B cell (primary cell): Measurements from ENCODE around the gene VPS33A. TPM values are rescaled to one million over a fixed set of nuclear protein-coding genes. Genes with fewer than 3 reads are reported as not detected.

Experiments used
- ATAC-seq: fragments of 200-7000 bp; cut with Tn5 transposase; one replicate; pipeline ENCODE4 v1.10.0; 2021; ENCODE audit warnings: low read depth, mild to moderate bottlenecking, moderate number of reproducible peaks, moderate library complexity
- CTCF ChIA-PET: fragments of 350-600 bp; sonication (Branson Sonifier 250); formaldehyde crosslinking; loops from one replicate; lab custom pipeline; 2021; ENCODE audit warnings: antibody characterized with exemption, inconsistent platforms; lab: Charles Lee
- POLR2A ChIA-PET: fragments of 350-600 bp; sonication (Branson Sonifier 250); formaldehyde crosslinking; loops from one replicate; lab custom pipeline; 2021; ENCODE audit warnings: antibody characterized with exemption; lab: Charles Lee
- DNase-seq: peaks from one replicate; pipeline ENCODE4 v3.0.0; 2013
- H2AFZ ChIP-seq: 2 replicates; pipeline ENCODE4 v1.6.1; 2012; ENCODE audit warnings: mild to moderate bottlenecking, low read depth, low read length; ENCODE audit not compliant: insufficient read depth, poor library complexity, severe bottlenecking
- H3K27ac ChIP-seq, 2 donors: 1 replicate in 1 of 2; 2 replicates in 1 of 2; pipeline ENCODE4 v1.5.1; 2012 to 2013; ENCODE audit warnings: low read length in 2 of 2, mild to moderate bottlenecking in 2 of 2, moderate library complexity in 1 of 2
- H3K27me3 ChIP-seq, 4 experiments: fragments of 200-600 bp in 1 of 4; sonication (generic) in 1 of 4; replicated peaks in 1 of 4; 1 replicate in 2 of 4; 2 replicates in 2 of 4; pipeline versions ENCODE4 v1.6.1 to v1.7.0; 2013 to 2016; ENCODE audit warnings: low read length in 3 of 4, mild to moderate bottlenecking in 2 of 4, mixed read lengths in 1 of 4, moderate library complexity in 1 of 4; ENCODE audit not compliant: insufficient read depth in 4 of 4, control insufficient read depth in 3 of 4; ENCODE audit errors: control extremely low read depth in 1 of 4
- H3K36me3 ChIP-seq, 2 experiments: replicated peaks in 1 of 2; 1 replicate in 1 of 2; 2 replicates in 1 of 2; pipeline versions ENCODE4 v1.6.1 to v1.7.1; 2013; ENCODE audit warnings: low read length in 1 of 2; ENCODE audit not compliant: insufficient read depth in 2 of 2, control insufficient read depth in 1 of 2; ENCODE audit errors: control extremely low read depth in 1 of 2, extremely low read depth in 1 of 2
- H3K4me1 ChIP-seq, 2 donors: fragments of 200-600 bp in 1 of 2; sonication (generic) in 1 of 2; 1 replicate in 1 of 2; 2 replicates in 1 of 2; pipeline versions ENCODE4 v1.5.1 to v1.6.1; 2013 to 2017; ENCODE audit warnings: low read length in 2 of 2; ENCODE audit not compliant: control insufficient read depth in 2 of 2, insufficient read depth in 2 of 2
- H3K4me2 ChIP-seq: replicated peaks from 2 replicates; pipeline ENCODE3; 2012; ENCODE audit warnings: mild to moderate bottlenecking, low read depth, low read length; ENCODE audit not compliant: poor library complexity, severe bottlenecking
- H3K4me3 ChIP-seq, 5 experiments: fragments of 200-600 bp in 1 of 5; sonication (generic) in 1 of 5; 1 replicate in 3 of 5; 2 replicates in 2 of 5; pipeline versions ENCODE4 v1.5.1 to v1.7.0; 2011 to 2016; ENCODE audit warnings: low read length in 4 of 5, mild to moderate bottlenecking in 4 of 5, low read depth in 2 of 5, control low read depth in 1 of 5, moderate library complexity in 1 of 5; ENCODE audit not compliant: insufficient read depth in 1 of 5; ENCODE audit errors: control extremely low read depth in 1 of 5, extremely low read depth in 1 of 5
- H3K79me2 ChIP-seq: fragments of 200-600 bp; sonication (generic); one replicate; pipeline ENCODE4 v1.6.0; 2016; ENCODE audit warnings: low read length; ENCODE audit not compliant: control insufficient read depth, insufficient read depth
- H3K9ac ChIP-seq: fragments of 200-600 bp; sonication (generic); 2 replicates; pipeline ENCODE4 v1.6.1; 2017; ENCODE audit warnings: mild to moderate bottlenecking, low read length, moderate library complexity
- H3K9me3 ChIP-seq, 3 donors: one replicate each; pipeline versions ENCODE4 v1.6.1 to v1.7.1; 2013; ENCODE audit warnings: low read length in 2 of 3; ENCODE audit not compliant: control insufficient read depth in 2 of 3, insufficient read depth in 1 of 3; ENCODE audit errors: control extremely low read depth in 1 of 3
- H4K20me1 ChIP-seq: 2 replicates; pipeline ENCODE4 v1.6.0; 2012; ENCODE audit warnings: mild to moderate bottlenecking, low read length; ENCODE audit not compliant: insufficient read depth, control insufficient read depth, poor library complexity, severe bottlenecking
- H3K27ac Mint-ChIP-seq: one replicate; pipeline ENCODE4 v1.8.0; 2021; ENCODE audit warnings: mixed read lengths
- H3K27me3 Mint-ChIP-seq: one replicate; pipeline ENCODE4 v1.8.0; 2021; ENCODE audit warnings: mixed read lengths
- H3K4me1 Mint-ChIP-seq: one replicate; pipeline ENCODE4 v1.8.0; 2021; ENCODE audit warnings: mixed read lengths
- H3K4me3 Mint-ChIP-seq: one replicate; pipeline ENCODE4 v1.8.0; 2021; ENCODE audit warnings: mixed read lengths
- H3K9me3 Mint-ChIP-seq: one replicate; pipeline ENCODE4 v1.8.0; 2022; ENCODE audit warnings: mixed read lengths; ENCODE audit not compliant: insufficient read depth
- CTCF ChIP-seq: fragments of 200-600 bp; IDR thresholded peaks from one replicate; pipeline ENCODE4 v1.8.0; 2022; ENCODE audit warnings: antibody characterized with exemption, mild to moderate bottlenecking
- EZH2 ChIP-seq: IDR thresholded peaks from 2 replicates; pipeline ENCODE4 v1.6.1; 2012; ENCODE audit warnings: borderline replicate concordance, low read depth, mild to moderate bottlenecking, moderate library complexity, low read length; ENCODE audit not compliant: insufficient read depth, poor library complexity, severe bottlenecking
- WGBS: methylation state at CpG from one replicate; pipeline ENCODE4 v1.1.5; 2013; ENCODE audit warnings: missing lambda C conversion rate; ENCODE audit not compliant: insufficient coverage; 5-methylcytosine and 5-hydroxymethylcytosine counted together
- intact Hi-C: fragments of 100-400 bp; cut with micrococcal nuclease; formaldehyde crosslinking; loops from one replicate; pipeline ENCODE4 v1.10.0; 2022
- polyA plus RNA-seq: library from polyadenylated mRNA; depleted of rRNA; stranded (reverse); fragments of >200 nt; gene quantifications from 2 replicates; pipeline ENCODE4 v1.2.3, GENCODE V29; 2012
- total RNA-seq, 2 donors: library from RNA; stranded (reverse); fragments of 120-200 nt in 1 of 2; gene quantifications; 1 replicate in 1 of 2; 2 replicates in 1 of 2; pipeline versions ENCODE4 v1.2.3 to v1.2.4, GENCODE V29; 2013 to 2022

VPS33A gene
- total and polyA plus RNA-seq, 2 donors (not counting 1 experiment from before 2014, with no cell fraction given): 11.1 to 34.9 TPM

DNA sequence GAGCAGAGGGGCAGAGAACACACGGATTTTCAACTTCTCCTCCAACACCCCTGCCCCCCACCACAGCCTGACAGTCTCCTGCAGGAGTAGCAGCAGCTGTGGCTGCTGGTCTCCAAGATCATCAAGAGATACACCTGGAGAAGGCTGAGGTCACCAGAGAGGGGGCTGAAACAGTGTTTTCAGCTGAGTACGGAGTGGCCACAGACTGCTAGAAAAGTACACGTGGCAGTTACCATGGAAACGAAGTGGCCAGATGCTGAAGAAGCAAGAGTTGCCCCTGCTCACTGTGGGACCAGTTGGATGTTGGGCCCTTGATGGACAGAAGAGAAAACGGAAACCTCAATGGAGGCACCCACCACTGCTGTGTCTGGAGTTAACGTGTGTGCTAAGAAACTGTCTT, 35.5 kb downstream of the VPS33A start:
- TF ChIP-seq CTCF (no peak), EZH2 (no peak)
- no peak for ATAC-seq
- Histone ChIP-seq H3K4me3 (no peak overlapping the region), H3K79me2 (no peaks in the 10 kb centered on the region), H3K4me1 (peaks cover 6 to 8% of the 10 kb centered on the region in 2 donors), H3K4me2 (no peak overlapping the region), H3K9ac (no peak overlapping the region), H3K27ac (no peak overlapping the region), H3K36me3 (peaks cover 0 to 51% of the 10 kb centered on the region in 2 experiments), H3K27me3 (no peaks in the 10 kb centered on the region), H3K9me3 (no peaks in the 10 kb centered on the region), H4K20me1 (peaks cover 8% of the 10 kb centered on the region), H2AFZ (no peak overlapping the region)
- no peaks in the 10 kb centered on the region for H3K27me3 Mint-ChIP-seq
- intact Hi-C loops: no loop called here
- DNase-seq: no peak
- no peaks in the 10 kb centered on the region for H3K9me3 Mint-ChIP-seq
- H3K4me1 Mint-ChIP-seq: peaks cover 16% of the 10 kb centered on the region
- 67% methylated on average over 5 of the region's 6 CpGs for WGBS
- no peak overlapping the region for H3K27ac Mint-ChIP-seq
- ChIA-PET CTCF (no interaction called here), POLR2A (interaction anchor here (0.5 to 0.6 kb wide), 2 partner anchors 829 to 1967 kb away, joined by 4 to 8 read pairs; no protein-coding TSS in a partner anchor)
- H3K4me3 Mint-ChIP-seq: no peak overlapping the region

DNA sequence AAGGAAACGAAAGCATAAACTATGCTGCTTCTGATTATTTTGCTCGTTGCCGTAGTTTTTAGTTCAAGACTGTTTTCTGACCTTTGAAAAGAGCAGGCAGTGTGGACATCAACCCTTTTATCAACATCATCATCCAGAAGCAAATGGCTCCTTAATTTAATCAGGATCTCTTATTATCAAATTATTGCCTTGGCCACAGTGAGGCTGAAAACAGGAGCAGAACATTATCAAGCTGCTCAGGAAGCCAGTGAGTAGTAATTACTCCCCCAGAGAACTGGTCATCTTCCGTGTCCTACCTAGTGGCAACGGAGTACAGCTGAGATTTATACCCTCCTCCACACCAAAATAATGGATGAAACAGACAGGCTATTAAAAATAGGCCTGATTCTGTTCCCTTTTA, 38.2 kb downstream of the VPS33A start:
- CTCF ChIA-PET: no interaction called here
- no peaks in the 10 kb centered on the region for H3K27me3 ChIP-seq
- H3K9me3 ChIP-seq: no peaks in the 10 kb centered on the region
- peaks cover 19 to 21% of the 10 kb centered on the region in 2 donors for H3K4me1 ChIP-seq
- H3K9me3 Mint-ChIP-seq: no peaks in the 10 kb centered on the region
- peaks cover 14% of the 10 kb centered on the region for H4K20me1 ChIP-seq
- H3K79me2 ChIP-seq: peaks cover 23% of the 10 kb centered on the region
- no peak overlapping the region for H3K9ac ChIP-seq
- POLR2A ChIA-PET: no interaction called here
- 100% methylated on average over 5 of the region's 5 CpGs for WGBS
- ATAC-seq: no peak
- intact Hi-C loops: no loop called here
- no peak overlapping the region for H3K4me3 ChIP-seq
- no peak overlapping the region for H3K27ac ChIP-seq
- peaks cover 0 to 41% of the 10 kb centered on the region in 2 experiments for H3K36me3 ChIP-seq
- no peak for DNase-seq
- no peak overlapping the region for H3K27ac Mint-ChIP-seq
- TF ChIP-seq CTCF: no peak
- TF ChIP-seq EZH2: no peak
- no peaks in the 10 kb centered on the region for H3K27me3 Mint-ChIP-seq
- no peak overlapping the region for H3K4me2 ChIP-seq
- H3K4me3 Mint-ChIP-seq: peak overlapping the region; percentile 10
- H3K4me1 Mint-ChIP-seq: peaks cover 30% of the 10 kb centered on the region
- H2AFZ ChIP-seq: no peak overlapping the region
